ENCODE results near the gene SMG6.

GRCh38 chr17:2222301-2222700 is 81.3 kb downstream of the SMG6 start:
- TF ChIP-seq CTCF (IDR thresholded peaks at IDR 0.05; ENCODE audit: insufficient read depth, low read length, poor library complexity, severe bottlenecking) (no peak), EZH2phosphoT487 (conservative IDR thresholded peaks at IDR 0.05; ENCODE audit: low read length) (no peak)
